Activated naive CD8-positive, alpha-beta T cell treated with anti-CD3 and anti-CD28 coated beads, Interleukin-2, amount 50 U/mL, for 24 hours (primary cell): ENCODE measurements around the gene PPL.

Experiments used
- ATAC-seq: fragments of 150-1000 bp; cut with Tn5 transposase; one replicate; pipeline ENCODE4 v1.10.0; 2021
- DNase-seq: peaks from one replicate; pipeline ENCODE4 v3.0.0; 2021
- H3K27ac Mint-ChIP-seq: one replicate; pipeline ENCODE4 v1.8.0; 2021; ENCODE audit warnings: mild to moderate bottlenecking, mixed read lengths
- H3K27me3 Mint-ChIP-seq: one replicate; pipeline ENCODE4 v1.8.0; 2021; ENCODE audit warnings: mixed read lengths
- H3K36me3 Mint-ChIP-seq: one replicate; pipeline ENCODE4 v1.8.0; 2021; ENCODE audit warnings: low read depth, mixed read lengths
- H3K4me1 Mint-ChIP-seq: one replicate; pipeline ENCODE4 v1.8.0; 2021; ENCODE audit warnings: mixed read lengths
- H3K4me3 Mint-ChIP-seq: one replicate; pipeline ENCODE4 v1.8.0; 2021; ENCODE audit warnings: mild to moderate bottlenecking, moderate library complexity, mixed read lengths
- H3K9me3 Mint-ChIP-seq: one replicate; pipeline ENCODE4 v1.8.0; 2021; ENCODE audit warnings: mixed read lengths

The PPL gene

GRCh38 chr16:4840984-4841383 lies 96.0 kb downstream of the PPL start:
- H3K36me3 Mint-ChIP-seq = peaks cover 63% of the 10 kb centered on the region

GRCh38 chr16:4839942-4840341 lies 97.0 kb downstream of the PPL start:
- H3K27me3 Mint-ChIP-seq = no peaks in the 10 kb centered on the region
- H3K4me1 Mint-ChIP-seq = peaks cover 3% of the 10 kb centered on the region
- no peak overlapping the region for H3K4me3 Mint-ChIP-seq
- H3K9me3 Mint-ChIP-seq = no peaks in the 10 kb centered on the region
- DNase-seq (no peak), ATAC-seq (no peak)
- H3K36me3 Mint-ChIP-seq = peaks cover 59% of the 10 kb centered on the region
- no peak overlapping the region for H3K27ac Mint-ChIP-seq

More at GRCh38 chr16:4840984-4841383, 96.0 kb downstream of the PPL start:
- DNase-seq = no peak
- H3K4me3 Mint-ChIP-seq = no peak overlapping the region
- ATAC-seq = no peak
- no peaks in the 10 kb centered on the region for H3K27me3 Mint-ChIP-seq
- peak overlapping the region; percentile 32 for H3K27ac Mint-ChIP-seq
- H3K9me3 Mint-ChIP-seq = no peaks in the 10 kb centered on the region
- peaks cover 11% of the 10 kb centered on the region for H3K4me1 Mint-ChIP-seq

- Mint-ChIP-seq H3K4me1 (peaks cover 3% of the 10 kb centered on the region), H3K4me3 (no peak overlapping the region), H3K36me3 (peaks cover 56% of the 10 kb centered on the region), H3K27me3 (no peaks in the 10 kb centered on the region), H3K27ac (peak overlapping the region; percentile 39), H3K9me3 (no peaks in the 10 kb centered on the region)
- no peak for DNase-seq
- ATAC-seq = no peak
These were observed 99.0 kb downstream of the PPL start for GRCh38 chr16:4837733-4838501.

- H3K4me3 Mint-ChIP-seq = no peak overlapping the region
These were observed 100.2 kb downstream of the PPL start for GRCh38 chr16:4836727-4837126.

GRCh38 chr16:4833584-4833983 lies 103.4 kb downstream of the PPL start:
- no peaks in the 10 kb centered on the region for H3K9me3 Mint-ChIP-seq
- H3K27ac Mint-ChIP-seq = no peak overlapping the region
- no peaks in the 10 kb centered on the region for H3K27me3 Mint-ChIP-seq
- no peak overlapping the region for H3K4me3 Mint-ChIP-seq
- DNase-seq (no peak), ATAC-seq (no peak)
- H3K4me1 Mint-ChIP-seq = peaks cover 7% of the 10 kb centered on the region
- peaks cover 46% of the 10 kb centered on the region for H3K36me3 Mint-ChIP-seq

More at GRCh38 chr16:4836727-4837126, 100.2 kb downstream of the PPL start:
- Mint-ChIP-seq H3K27ac (no peak overlapping the region), H3K9me3 (no peaks in the 10 kb centered on the region), H3K4me1 (peaks cover 7% of the 10 kb centered on the region), H3K27me3 (no peaks in the 10 kb centered on the region), H3K36me3 (peaks cover 54% of the 10 kb centered on the region)
- ATAC-seq (no peak), DNase-seq (no peak)

GRCh38 chr16:4832698-4833343 lies 104.1 kb downstream of the PPL start:
- no peak overlapping the region for H3K4me3 Mint-ChIP-seq
- H3K36me3 Mint-ChIP-seq = peaks cover 48% of the 10 kb centered on the region
- H3K27ac Mint-ChIP-seq = no peak overlapping the region

More at GRCh38 chr16:4832698-4833343, 104.1 kb downstream of the PPL start:
- no peaks in the 10 kb centered on the region for H3K9me3 Mint-ChIP-seq
- no peaks in the 10 kb centered on the region for H3K27me3 Mint-ChIP-seq
- DNase-seq = no peak
- H3K4me1 Mint-ChIP-seq = peaks cover 7% of the 10 kb centered on the region
- no peak for ATAC-seq
